ENCODE measurements around the gene CHMP2B.

Gene CHMP2B

GRCh38 chr3:87227104-87227834 lies at the start of gene CHMP2B:
Gene CHMP2B (plus strand): TSS chr3:87227309. CDS start chr3:87227523, 214 bp downstream.
- DNase-seq: peak; percentile 79

GRCh38 chr3:87179642-87180041 lies 47.5 kb upstream of the CHMP2B start:
- no peak for DNase-seq

GRCh38 chr3:87181551-87181950 lies 45.6 kb upstream of the CHMP2B start:
- DNase-seq: no peak

GRCh38 chr3:87182023-87182422 lies 45.1 kb upstream of the CHMP2B start:
- DNase-seq: no peak

- no peak for DNase-seq
Measured at GRCh38 chr3:87186608-87187159, 40.4 kb upstream of the CHMP2B start.

GRCh38 chr3:87191175-87191574 lies 35.9 kb upstream of the CHMP2B start:
- no peak for DNase-seq

GRCh38 chr3:87191641-87192040 lies 35.5 kb upstream of the CHMP2B start:
- DNase-seq: no peak

- no peak for DNase-seq
Measured at GRCh38 chr3:87196879-87197278, 30.2 kb upstream of the CHMP2B start.

- no peak for DNase-seq
Measured at GRCh38 chr3:87197531-87197930, 29.6 kb upstream of the CHMP2B start.

- DNase-seq: no peak
Measured at GRCh38 chr3:87198774-87199173, 28.3 kb upstream of the CHMP2B start.

- no peak for DNase-seq
Measured at GRCh38 chr3:87199628-87200027, 27.5 kb upstream of the CHMP2B start.

- DNase-seq: no peak
Measured at GRCh38 chr3:87200060-87200647, 27.0 kb upstream of the CHMP2B start.

GRCh38 chr3:87201727-87202126 lies 25.4 kb upstream of the CHMP2B start:
- no peak for DNase-seq

GRCh38 chr3:87203809-87204208 lies 23.3 kb upstream of the CHMP2B start:
- no peak for DNase-seq

GRCh38 chr3:87206070-87206469 lies 21.0 kb upstream of the CHMP2B start:
- DNase-seq: peak; percentile 42

- no peak for DNase-seq
Measured at GRCh38 chr3:87206635-87207034, 20.5 kb upstream of the CHMP2B start.

- no peak for DNase-seq
Measured at GRCh38 chr3:87207460-87207859, 19.6 kb upstream of the CHMP2B start.

- no peak for DNase-seq
Measured at GRCh38 chr3:87209111-87209510, 18.0 kb upstream of the CHMP2B start.

- DNase-seq: no peak
Measured at GRCh38 chr3:87218560-87218959, 8.5 kb upstream of the CHMP2B start.

- DNase-seq: no peak
Measured at GRCh38 chr3:87219611-87220010, 7.5 kb upstream of the CHMP2B start.

GRCh38 chr3:87225659-87226058 lies 1.4 kb upstream of the CHMP2B start:
- no peak for DNase-seq

- DNase-seq: no peak
Measured at GRCh38 chr3:87227835-87228144, 681 bp downstream of the CHMP2B start.

GRCh38 chr3:87228316-87228715 lies 1.2 kb downstream of the CHMP2B start:
- no peak for DNase-seq

- no peak for DNase-seq
Measured at GRCh38 chr3:87229113-87229512, 2.0 kb downstream of the CHMP2B start.

- DNase-seq: no peak
Measured at GRCh38 chr3:87233805-87234204, 6.7 kb downstream of the CHMP2B start.
